NCI-H1105 (cell line): ENCODE results near the gene HVCN1.

Experiments
- DNase-seq: peaks from one replicate; lab custom pipeline; 2025; lab: John Stamatoyannopoulos, UW

HVCN1 gene

GRCh38 chr12:110616471-110617115, 72.3 kb downstream of the HVCN1 start:
- no peak for DNase-seq

- no peak for DNase-seq
Observed at GRCh38 chr12:110615171-110615570, 73.7 kb downstream of the HVCN1 start.

DNA sequence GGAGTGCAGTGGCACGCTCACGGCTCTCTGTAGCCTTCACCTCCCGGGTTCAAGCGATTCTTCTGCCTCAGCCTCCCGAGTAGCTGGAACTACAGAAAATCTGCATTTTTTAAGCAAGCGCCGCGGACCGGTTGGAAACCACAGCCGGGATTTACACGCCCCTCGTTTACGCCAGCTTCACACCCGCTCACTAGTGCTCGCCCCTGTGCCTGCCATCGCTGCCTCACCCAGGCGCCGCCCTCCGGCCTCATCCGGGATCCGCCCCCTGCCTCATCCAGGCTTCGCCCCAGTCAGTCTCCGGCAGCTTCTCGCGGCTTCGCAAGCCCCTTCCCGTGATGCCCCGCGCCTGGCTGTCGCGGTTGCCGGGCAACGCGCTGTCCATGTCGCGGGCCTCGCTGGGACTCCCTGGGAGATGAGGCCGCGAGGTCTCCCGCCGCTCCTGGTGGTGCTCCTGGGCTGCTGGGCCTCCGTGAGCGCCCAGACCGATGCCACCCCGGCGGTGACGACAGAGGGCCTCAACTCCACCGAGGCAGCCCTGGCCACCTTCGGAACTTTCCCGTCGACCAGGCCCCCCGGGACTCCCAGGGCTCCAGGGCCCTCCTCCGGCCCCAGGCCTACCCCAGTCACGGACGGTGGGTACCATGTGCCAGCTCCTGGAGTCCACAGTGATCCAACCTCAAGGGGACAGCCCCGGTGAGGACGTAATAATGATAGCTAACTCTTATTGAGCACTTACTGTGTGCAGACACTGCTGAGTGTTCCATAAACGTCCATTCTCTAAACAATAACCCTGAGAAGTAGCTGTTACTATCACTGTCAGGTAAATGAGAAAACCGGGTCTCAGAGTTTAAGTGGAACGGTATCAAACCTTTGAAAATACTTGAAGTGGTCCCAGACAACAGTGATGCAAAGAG, 74.9 kb downstream of the HVCN1 start, which contains the start of gene TCTN1:
TCTN1 (plus strand) TSS at position 359 of the 914 bp plus-strand sequence; CDS start at position 413, 54 bp downstream.
- peak; percentile 96 for DNase-seq

DNA sequence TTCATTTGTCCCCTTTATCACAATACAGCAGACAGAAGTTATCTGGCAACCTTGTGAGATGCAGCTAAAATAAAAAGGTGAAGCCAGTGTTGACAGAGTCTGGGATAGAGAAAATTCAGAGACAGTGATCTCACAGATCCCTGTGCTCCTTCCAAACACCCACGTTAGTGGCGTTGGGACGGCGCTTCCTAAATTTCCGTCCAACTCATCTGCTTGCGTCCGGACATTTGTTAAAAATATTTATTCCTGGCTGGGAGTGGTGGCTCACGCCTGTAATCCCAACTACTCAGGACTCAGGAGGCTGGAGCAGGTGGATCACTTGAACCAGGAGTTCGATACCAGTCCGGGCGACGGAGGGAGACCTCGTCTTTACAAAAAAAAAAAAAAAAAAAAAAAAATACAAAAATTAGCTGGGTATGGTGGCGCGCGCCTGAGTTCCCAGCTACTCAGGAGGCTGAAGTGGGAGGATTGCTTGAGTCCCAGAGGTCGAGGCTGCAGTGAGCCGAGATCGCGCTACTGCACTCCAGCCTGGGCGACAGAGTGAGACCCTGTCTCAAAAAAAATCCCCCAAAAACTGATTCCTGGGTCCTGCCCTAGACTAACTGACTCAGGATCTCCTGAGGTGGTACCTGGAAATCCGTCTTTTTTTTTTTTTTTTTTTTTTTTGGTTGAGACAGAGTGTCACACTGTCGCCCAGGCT, 75.7 kb downstream of the HVCN1 start:
- DNase-seq = peak; percentile 28

GRCh38 chr12:110606253-110606611, 82.7 kb downstream of the HVCN1 start:
- no peak for DNase-seq

DNA sequence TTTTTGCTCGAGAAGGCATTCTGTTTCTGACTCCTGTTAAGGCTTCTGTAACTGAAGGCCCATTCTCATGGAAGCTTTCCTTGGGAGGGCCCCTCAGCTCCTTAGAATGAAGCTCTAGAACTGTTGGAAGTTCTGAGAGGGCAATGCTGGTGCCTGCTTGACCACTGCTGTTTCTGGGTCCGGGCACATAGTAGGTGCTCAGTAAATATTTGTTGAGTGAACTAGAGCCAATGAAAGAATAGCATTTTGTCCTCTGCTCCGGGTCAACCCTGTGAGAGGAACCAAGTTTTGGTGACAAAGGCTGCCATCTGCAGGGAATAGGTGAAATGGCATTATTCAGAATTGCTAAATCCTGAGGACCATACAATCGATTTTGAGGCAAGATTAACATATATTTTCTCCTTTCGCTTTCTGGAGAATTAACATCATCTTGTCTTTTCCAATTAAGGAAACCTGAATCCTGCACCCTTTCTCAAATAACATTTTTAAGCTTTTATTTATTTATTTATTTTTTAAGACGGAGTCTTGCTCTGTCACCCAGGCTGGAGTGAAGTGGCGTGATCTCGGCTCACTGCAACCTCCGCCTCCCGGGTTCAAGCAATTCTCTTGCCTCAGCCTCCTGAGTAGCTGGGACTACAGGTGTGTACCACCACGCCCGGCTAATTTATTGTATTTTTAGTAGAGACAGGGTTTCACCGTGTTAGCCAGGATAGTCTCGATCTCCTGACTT, 86.7 kb downstream of the HVCN1 start:
- peak; percentile 31 for DNase-seq

GRCh38 chr12:110600254-110600653, 88.7 kb downstream of the HVCN1 start:
- no peak for DNase-seq

GRCh38 chr12:110599334-110599733, 89.6 kb downstream of the HVCN1 start:
- DNase-seq = no peak
